ENCODE data around the gene EHHADH. TPM values are rescaled to one million over a fixed set of nuclear protein-coding genes. Genes with fewer than 3 reads are reported as not detected.

EHHADH gene
- total and polyA plus RNA-seq, 2 experiments from 2014 or later = 2.5 to 6.0 TPM

DNA sequence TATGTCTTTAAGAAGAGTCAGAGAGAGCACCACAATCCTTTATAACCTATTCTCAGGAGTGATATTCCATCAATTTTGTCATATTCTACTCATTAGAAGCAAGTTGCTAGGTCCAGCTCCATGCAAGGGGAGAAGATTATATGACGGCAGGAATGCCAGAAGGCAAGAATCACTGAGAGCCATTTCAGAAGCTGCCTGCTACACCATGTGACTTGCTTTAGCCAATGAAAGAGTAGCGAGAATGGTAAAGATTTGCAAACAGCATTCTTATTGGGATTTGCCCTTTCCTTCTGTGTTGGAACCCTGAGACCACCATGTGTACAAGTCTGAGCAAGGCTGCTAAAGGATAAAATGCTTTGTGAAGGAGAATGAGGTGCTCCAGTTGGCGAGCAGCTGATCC is 96.5 kb downstream of the EHHADH start:
- Histone ChIP-seq H3K4me3 (no peak overlapping the region), H4K20me1 (replicated peaks; ENCODE audit: insufficient read depth) (no peaks in the 10 kb centered on the region), H3F3A (replicated peaks; ENCODE audit: low read depth) (peaks cover 10% of the 10 kb centered on the region; the same call in 1 of the 2 replicates), H3K36me3 (ENCODE audit: insufficient read depth) (no peaks in the 10 kb centered on the region), H3K27me3 (ENCODE audit: insufficient read depth) (peaks cover 14% of the 10 kb centered on the region), H3K9me2 (ENCODE audit: insufficient read depth) (peaks cover 8% of the 10 kb centered on the region; the same call in 1 of the 2 replicates), H3K4me1 (ENCODE audit: insufficient read depth) (peaks cover 4% of the 10 kb centered on the region), H3K4me2 (no peak overlapping the region), H3K27ac (ENCODE audit: low read depth) (no peak overlapping the region), H2AFZ (peak overlapping the region; percentile 84; the same call in 1 of the 2 replicates), H3K79me2 (replicated peaks; ENCODE audit: insufficient read depth) (no peaks in the 10 kb centered on the region)
- H3K4me1 Mint-ChIP-seq = no peaks in the 10 kb centered on the region
- H3K4me3 Mint-ChIP-seq = no peak overlapping the region
- no peak for ATAC-seq
- H3K36me3 Mint-ChIP-seq (ENCODE audit: low read depth) = no peaks in the 10 kb centered on the region
- H3K9me3 Mint-ChIP-seq = no peaks in the 10 kb centered on the region
- peaks cover 3% of the 10 kb centered on the region for H3K27me3 Mint-ChIP-seq (ENCODE audit: insufficient read depth, low read depth, poor library complexity)
- no peak for TF ChIP-seq ZNF114 (CRISPR knock-in tag; IDR thresholded peaks at IDR 0.05)
- TF ChIP-seq CREB1 (CRISPR knock-in tag; IDR thresholded peaks at IDR 0.05; ENCODE audit: low read depth) = no peak
- no peak for DNase-seq (ENCODE audit: low spot score)
- no peak overlapping the region for H3K27ac Mint-ChIP-seq

DNA sequence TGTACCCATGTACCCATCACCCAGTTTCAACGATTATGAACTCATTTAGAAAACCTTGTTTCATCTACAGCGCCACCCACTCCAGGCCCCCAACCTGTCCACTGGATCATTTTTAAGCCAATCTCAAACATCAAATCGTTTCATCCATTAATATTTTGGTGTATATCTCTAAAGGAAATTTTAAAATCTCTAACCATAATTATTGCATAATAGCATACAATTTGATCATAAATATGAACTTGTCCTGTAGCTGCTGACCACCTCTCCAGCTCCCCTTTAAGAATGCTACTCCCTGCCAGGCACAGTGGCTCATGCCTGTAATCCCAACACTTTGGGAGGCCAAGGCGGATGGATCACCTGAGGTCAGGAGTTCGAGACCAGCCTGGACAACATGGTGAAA is 98.2 kb downstream of the EHHADH start:
- Histone ChIP-seq H3K4me3 (no peak overlapping the region), H2AFZ (no peak overlapping the region), H3K27ac (ENCODE audit: low read depth) (no peak overlapping the region), H3K4me2 (no peak overlapping the region), H3K79me2 (replicated peaks; ENCODE audit: insufficient read depth) (no peaks in the 10 kb centered on the region), H3K36me3 (ENCODE audit: insufficient read depth) (no peaks in the 10 kb centered on the region), H3K9me2 (ENCODE audit: insufficient read depth) (0 out of 2 replicates have a peak, but pooled peaks cover 3% of the 10 kb centered on the region), H4K20me1 (replicated peaks; ENCODE audit: insufficient read depth) (no peaks in the 10 kb centered on the region), H3F3A (replicated peaks; ENCODE audit: low read depth) (peaks cover 10% of the 10 kb centered on the region; the same call in 1 of the 2 replicates), H3K4me1 (ENCODE audit: insufficient read depth) (peaks cover 12% of the 10 kb centered on the region), H3K27me3 (ENCODE audit: insufficient read depth) (peaks cover 31% of the 10 kb centered on the region)
- Mint-ChIP-seq H3K9me3 (no peaks in the 10 kb centered on the region), H3K27ac (no peak overlapping the region), H3K36me3 (ENCODE audit: low read depth) (no peaks in the 10 kb centered on the region), H3K4me1 (peaks cover 8% of the 10 kb centered on the region), H3K27me3 (ENCODE audit: insufficient read depth, low read depth, poor library complexity) (peaks cover 17% of the 10 kb centered on the region), H3K4me3 (no peak overlapping the region)
- no peak for ATAC-seq
- DNase-seq (ENCODE audit: low spot score) = no peak
- TF ChIP-seq STAT1 (IDR thresholded peaks at IDR 0.05; ENCODE audit: unreplicated experiment) (no peak), EZH2 (IDR thresholded peaks at IDR 0.05; ENCODE audit: low read depth, unreplicated experiment) (no peak), POLR2AphosphoS5 (IDR thresholded peaks at IDR 0.05; ENCODE audit: low read depth) (no peak), ZNF331 (CRISPR knock-in tag; IDR thresholded peaks at IDR 0.05; ENCODE audit: low read depth) (no peak), NANOG (IDR thresholded peaks at IDR 0.05; ENCODE audit: borderline replicate concordance) (no peak), JUNB (IDR thresholded peaks at IDR 0.05; ENCODE audit: unreplicated experiment) (no peak), ZNF114 (CRISPR knock-in tag; IDR thresholded peaks at IDR 0.05) (no peak), CREB1 (CRISPR knock-in tag; IDR thresholded peaks at IDR 0.05; ENCODE audit: low read depth) (no peak), EZH2phosphoT487 (IDR thresholded peaks at IDR 0.05; ENCODE audit: unreplicated experiment) (no peak)
- TF ChIP-seq, protein P1, sequence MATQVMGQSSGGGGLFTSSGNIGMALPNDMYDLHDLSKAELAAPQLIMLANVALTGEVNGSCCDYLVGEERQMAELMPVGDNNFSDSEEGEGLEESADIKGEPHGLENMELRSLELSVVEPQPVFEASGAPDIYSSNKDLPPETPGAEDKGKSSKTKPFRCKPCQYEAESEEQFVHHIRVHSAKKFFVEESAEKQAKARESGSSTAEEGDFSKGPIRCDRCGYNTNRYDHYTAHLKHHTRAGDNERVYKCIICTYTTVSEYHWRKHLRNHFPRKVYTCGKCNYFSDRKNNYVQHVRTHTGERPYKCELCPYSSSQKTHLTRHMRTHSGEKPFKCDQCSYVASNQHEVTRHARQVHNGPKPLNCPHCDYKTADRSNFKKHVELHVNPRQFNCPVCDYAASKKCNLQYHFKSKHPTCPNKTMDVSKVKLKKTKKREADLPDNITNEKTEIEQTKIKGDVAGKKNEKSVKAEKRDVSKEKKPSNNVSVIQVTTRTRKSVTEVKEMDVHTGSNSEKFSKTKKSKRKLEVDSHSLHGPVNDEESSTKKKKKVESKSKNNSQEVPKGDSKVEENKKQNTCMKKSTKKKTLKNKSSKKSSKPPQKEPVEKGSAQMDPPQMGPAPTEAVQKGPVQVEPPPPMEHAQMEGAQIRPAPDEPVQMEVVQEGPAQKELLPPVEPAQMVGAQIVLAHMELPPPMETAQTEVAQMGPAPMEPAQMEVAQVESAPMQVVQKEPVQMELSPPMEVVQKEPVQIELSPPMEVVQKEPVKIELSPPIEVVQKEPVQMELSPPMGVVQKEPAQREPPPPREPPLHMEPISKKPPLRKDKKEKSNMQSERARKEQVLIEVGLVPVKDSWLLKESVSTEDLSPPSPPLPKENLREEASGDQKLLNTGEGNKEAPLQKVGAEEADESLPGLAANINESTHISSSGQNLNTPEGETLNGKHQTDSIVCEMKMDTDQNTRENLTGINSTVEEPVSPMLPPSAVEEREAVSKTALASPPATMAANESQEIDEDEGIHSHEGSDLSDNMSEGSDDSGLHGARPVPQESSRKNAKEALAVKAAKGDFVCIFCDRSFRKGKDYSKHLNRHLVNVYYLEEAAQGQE (IDR thresholded peaks at IDR 0.05; ENCODE audit: unreplicated experiment) = no peak
- TF ChIP-seq, protein P2, sequence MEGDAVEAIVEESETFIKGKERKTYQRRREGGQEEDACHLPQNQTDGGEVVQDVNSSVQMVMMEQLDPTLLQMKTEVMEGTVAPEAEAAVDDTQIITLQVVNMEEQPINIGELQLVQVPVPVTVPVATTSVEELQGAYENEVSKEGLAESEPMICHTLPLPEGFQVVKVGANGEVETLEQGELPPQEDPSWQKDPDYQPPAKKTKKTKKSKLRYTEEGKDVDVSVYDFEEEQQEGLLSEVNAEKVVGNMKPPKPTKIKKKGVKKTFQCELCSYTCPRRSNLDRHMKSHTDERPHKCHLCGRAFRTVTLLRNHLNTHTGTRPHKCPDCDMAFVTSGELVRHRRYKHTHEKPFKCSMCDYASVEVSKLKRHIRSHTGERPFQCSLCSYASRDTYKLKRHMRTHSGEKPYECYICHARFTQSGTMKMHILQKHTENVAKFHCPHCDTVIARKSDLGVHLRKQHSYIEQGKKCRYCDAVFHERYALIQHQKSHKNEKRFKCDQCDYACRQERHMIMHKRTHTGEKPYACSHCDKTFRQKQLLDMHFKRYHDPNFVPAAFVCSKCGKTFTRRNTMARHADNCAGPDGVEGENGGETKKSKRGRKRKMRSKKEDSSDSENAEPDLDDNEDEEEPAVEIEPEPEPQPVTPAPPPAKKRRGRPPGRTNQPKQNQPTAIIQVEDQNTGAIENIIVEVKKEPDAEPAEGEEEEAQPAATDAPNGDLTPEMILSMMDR (conservative IDR thresholded peaks at IDR 0.05; ENCODE audit: low read depth in 2 of 2) = no peak
- TF ChIP-seq, protein P3, sequence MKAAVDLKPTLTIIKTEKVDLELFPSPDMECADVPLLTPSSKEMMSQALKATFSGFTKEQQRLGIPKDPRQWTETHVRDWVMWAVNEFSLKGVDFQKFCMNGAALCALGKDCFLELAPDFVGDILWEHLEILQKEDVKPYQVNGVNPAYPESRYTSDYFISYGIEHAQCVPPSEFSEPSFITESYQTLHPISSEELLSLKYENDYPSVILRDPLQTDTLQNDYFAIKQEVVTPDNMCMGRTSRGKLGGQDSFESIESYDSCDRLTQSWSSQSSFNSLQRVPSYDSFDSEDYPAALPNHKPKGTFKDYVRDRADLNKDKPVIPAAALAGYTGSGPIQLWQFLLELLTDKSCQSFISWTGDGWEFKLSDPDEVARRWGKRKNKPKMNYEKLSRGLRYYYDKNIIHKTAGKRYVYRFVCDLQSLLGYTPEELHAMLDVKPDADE (IDR thresholded peaks at IDR 0.05) = no peak

All from GM23338 (cell line).